Astrocyte of the cerebellum (primary cell): Measurements from ENCODE around the gene PDZRN3.

Experiments
- DNase-seq: peaks from one replicate; pipeline ENCODE4 v3.0.0-alpha.2; 2011; ENCODE audit warnings: low read depth
- H3K4me3 ChIP-seq: 2 replicates; pipeline ENCODE4 v1.5.1; 2011; ENCODE audit warnings: mild to moderate bottlenecking, low read depth, low read length, moderate library complexity
- CTCF ChIP-seq: IDR thresholded peaks from 2 replicates; pipeline ENCODE4 v1.5.1; 2012; ENCODE audit warnings: low read length, low read depth, moderate library complexity, mild to moderate bottlenecking; ENCODE audit errors: missing control alignments
- in situ Hi-C: cut with HindIII; loops from 2 replicates; pipeline ENCODE4 v1.10.0; 2017; ENCODE audit warnings: low sequenced_read_pairs

The PDZRN3 gene

DNA sequence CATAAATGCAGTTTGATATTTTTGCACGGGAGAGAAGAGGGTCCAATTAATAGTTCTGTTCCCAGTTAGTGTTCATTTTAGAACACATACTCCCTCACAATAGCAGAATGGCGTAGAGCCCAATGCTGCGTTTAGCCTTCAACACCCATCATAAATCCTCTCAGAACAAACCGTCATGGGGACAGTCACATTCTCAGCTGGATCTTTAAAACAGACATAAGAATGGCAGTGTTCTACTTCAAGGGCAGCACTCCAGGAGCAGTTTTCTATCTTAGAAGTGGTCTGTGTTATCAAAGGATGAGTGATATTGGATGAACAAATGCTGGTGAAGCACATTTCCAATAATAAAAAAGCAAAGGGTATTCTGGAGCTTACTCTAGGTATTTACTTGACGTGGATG lies 230.5 kb downstream of the PDZRN3 start:
- DNase-seq, result no peak
- in situ Hi-C loops, result no loop called here
- TF ChIP-seq CTCF, result no peak
- no peak overlapping the region for H3K4me3 ChIP-seq

DNA sequence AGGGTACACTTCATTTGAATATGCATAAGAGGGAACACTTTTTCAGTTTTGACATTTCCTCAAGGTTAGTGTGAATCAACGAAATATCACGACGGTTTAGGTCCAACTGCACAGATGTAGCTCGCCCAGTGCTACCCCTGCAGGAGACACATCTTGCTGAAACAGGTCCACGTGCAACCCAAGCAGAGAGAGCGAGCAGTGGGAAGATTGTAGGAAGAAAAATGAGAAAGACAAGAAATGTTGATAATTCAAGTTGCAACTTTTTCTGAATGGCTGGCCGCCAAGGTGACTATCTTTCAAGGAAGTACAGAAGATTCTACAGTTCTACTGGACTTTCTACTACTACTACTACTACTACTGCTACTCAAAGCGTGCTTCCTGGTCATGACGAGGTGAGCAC lies 231.7 kb downstream of the PDZRN3 start:
- in situ Hi-C loops, result no loop called here

DNA sequence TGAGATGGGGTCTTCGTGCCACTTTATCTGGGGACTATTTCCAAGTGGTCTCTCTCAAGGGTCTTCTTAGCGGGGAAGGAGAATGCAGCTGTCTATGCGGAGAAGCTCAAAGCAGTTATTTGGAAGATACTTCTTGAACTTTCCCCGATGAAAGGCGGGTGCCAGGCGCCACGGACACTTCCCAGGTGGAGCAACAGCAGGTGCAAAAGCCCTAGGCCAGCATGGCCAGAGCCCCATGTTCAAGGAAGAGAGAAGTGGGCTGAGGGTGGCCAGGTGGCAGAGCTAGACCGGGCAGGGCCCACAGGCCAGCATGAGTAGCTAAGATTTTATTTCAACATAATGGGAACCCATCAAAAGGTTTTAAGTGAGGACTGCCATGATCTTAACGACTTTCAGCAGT lies 232.8 kb downstream of the PDZRN3 start:
- TF ChIP-seq CTCF, result no peak
- in situ Hi-C loops, result no loop called here
- no peak overlapping the region for H3K4me3 ChIP-seq
- DNase-seq, result no peak

More for the DNA sequence above, 231.7 kb downstream of the PDZRN3 start:
- no peak for DNase-seq
- no peak overlapping the region for H3K4me3 ChIP-seq
- no peak for TF ChIP-seq CTCF

DNA sequence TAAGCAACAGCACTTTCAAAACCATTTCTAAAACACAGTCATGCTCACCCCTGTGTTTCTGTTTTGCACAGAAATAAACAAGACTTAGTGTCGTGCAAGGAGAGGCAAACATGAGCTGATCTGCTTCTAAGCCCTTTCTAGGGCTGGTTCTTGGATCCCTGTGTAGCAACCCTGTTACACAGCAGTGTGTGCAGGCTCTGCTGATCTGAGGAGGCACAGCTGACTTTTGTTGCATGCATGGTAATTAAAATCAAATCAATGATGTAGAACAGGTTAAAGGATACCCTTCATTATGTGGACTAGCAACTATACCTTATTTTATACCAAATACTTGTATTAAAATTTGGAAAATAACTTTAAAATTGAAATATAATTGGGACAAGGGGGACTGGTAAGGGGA lies 234.8 kb downstream of the PDZRN3 start:
- TF ChIP-seq CTCF, result no peak
- in situ Hi-C loops, result no loop called here
- no peak for DNase-seq
- H3K4me3 ChIP-seq, result no peak overlapping the region

- in situ Hi-C loops, result no loop called here
- no peak for TF ChIP-seq CTCF
- no peak overlapping the region for H3K4me3 ChIP-seq
- no peak for DNase-seq
These were observed 235.5 kb downstream of the PDZRN3 start for GRCh38 chr3:73389117-73389813.

DNA sequence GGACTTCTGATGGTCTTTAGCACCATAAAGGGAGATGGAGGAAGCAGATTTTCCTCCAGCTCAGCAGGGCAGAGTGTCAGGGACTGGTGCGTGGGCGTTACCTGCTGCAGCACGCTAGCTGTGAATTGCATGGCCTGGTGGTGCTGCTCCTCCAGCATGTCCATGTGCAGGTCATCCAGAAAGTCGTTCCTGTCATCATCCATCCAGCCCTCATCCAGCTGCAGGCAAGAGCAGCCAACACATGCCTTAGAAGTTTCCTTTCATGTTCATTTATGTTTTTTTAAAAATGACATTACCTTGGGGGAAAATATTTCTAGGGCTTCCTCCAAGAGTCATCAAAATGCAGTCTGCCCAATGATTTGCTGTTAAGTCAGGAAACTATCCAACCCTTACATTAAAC lies 239.2 kb downstream of the PDZRN3 start:
- in situ Hi-C loops, result no loop called here
- no peak for TF ChIP-seq CTCF

More for the DNA sequence above, 239.2 kb downstream of the PDZRN3 start:
- no peak overlapping the region for H3K4me3 ChIP-seq
- no peak for DNase-seq
